PC-3 (cell line): Measurements from ENCODE around the gene CHEK2.

Experiments
- EZH2 ChIP-seq: fragments of 300-600 bp; sonication (generic); IDR thresholded peaks from one replicate; pipeline ENCODE4 v1.6.1; 2017; ENCODE audit warnings: antibody characterized with exemption, mild to moderate bottlenecking, low read length; ENCODE audit not compliant: unreplicated experiment
- TF ChIP-seq, protein P1 (sequence below): fragments of 300-600 bp; sonication (generic); conservative IDR thresholded peaks from 2 replicates; pipeline ENCODE4 v1.5.1; 2017; ENCODE audit warnings: antibody characterized with exemption, low read depth, mild to moderate bottlenecking, low read length

- TF ChIP-seq, protein P1, sequence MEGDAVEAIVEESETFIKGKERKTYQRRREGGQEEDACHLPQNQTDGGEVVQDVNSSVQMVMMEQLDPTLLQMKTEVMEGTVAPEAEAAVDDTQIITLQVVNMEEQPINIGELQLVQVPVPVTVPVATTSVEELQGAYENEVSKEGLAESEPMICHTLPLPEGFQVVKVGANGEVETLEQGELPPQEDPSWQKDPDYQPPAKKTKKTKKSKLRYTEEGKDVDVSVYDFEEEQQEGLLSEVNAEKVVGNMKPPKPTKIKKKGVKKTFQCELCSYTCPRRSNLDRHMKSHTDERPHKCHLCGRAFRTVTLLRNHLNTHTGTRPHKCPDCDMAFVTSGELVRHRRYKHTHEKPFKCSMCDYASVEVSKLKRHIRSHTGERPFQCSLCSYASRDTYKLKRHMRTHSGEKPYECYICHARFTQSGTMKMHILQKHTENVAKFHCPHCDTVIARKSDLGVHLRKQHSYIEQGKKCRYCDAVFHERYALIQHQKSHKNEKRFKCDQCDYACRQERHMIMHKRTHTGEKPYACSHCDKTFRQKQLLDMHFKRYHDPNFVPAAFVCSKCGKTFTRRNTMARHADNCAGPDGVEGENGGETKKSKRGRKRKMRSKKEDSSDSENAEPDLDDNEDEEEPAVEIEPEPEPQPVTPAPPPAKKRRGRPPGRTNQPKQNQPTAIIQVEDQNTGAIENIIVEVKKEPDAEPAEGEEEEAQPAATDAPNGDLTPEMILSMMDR, result no peak
- TF ChIP-seq EZH2, result no peak
Observed at GRCh38 chr22:28711341-28711740, 30.3 kb downstream of the CHEK2 start.
